Thyroid gland (tissue), 4 donors: ENCODE measurements around the gene FCHSD2.

Experiments used
- POLR2A ChIP-seq, 2 donors: fragments of 450-650 bp; IDR thresholded peaks; one replicate each; pipeline ENCODE4 v1.6.1; 2017; ENCODE audit warnings: antibody characterized with exemption in 2 of 2, mild to moderate bottlenecking in 2 of 2, moderate library complexity in 1 of 2
- TF ChIP-seq, protein P1 (sequence below), 6 experiments: fragments of 200-600 bp in 3 of 6; fragments of 450-650 bp in 3 of 6; sonication (generic) in 3 of 6; IDR thresholded peaks; one replicate each; pipeline ENCODE4 v1.5.1; 2016 to 2019; ENCODE audit warnings: antibody characterized with exemption in 6 of 6, mild to moderate bottlenecking in 2 of 6, inconsistent platforms in 1 of 6, moderate library complexity in 1 of 6

DNA sequence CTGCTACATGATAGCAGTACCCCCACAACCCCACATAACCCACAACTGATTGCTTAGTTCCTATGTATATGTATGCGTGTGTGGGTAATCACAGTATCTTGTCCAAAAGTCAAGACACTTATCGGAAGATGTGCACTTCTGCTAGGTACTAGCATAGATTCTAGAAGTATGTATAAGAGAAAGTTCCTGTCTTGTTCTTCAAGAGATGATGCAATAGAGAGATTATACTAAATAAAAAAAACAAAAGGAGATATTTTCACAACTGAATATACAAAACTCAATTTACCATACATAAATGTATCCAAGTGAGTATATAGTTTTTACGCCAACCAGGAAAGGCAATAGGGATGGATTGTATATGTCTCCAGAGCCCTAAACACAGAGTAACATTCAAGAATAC is 112.0 kb downstream of the FCHSD2 start:
- TF ChIP-seq, protein P1, sequence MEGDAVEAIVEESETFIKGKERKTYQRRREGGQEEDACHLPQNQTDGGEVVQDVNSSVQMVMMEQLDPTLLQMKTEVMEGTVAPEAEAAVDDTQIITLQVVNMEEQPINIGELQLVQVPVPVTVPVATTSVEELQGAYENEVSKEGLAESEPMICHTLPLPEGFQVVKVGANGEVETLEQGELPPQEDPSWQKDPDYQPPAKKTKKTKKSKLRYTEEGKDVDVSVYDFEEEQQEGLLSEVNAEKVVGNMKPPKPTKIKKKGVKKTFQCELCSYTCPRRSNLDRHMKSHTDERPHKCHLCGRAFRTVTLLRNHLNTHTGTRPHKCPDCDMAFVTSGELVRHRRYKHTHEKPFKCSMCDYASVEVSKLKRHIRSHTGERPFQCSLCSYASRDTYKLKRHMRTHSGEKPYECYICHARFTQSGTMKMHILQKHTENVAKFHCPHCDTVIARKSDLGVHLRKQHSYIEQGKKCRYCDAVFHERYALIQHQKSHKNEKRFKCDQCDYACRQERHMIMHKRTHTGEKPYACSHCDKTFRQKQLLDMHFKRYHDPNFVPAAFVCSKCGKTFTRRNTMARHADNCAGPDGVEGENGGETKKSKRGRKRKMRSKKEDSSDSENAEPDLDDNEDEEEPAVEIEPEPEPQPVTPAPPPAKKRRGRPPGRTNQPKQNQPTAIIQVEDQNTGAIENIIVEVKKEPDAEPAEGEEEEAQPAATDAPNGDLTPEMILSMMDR (IDR thresholded peaks at IDR 0.05): no peak
- TF ChIP-seq POLR2A (IDR thresholded peaks at IDR 0.05): no peak
